HEK293 (cell line): ENCODE measurements around the gene FOXI2.

Experiments
- ATF2 ChIP-seq: fragments of 450-650 bp; formaldehyde crosslinking; IDR thresholded peaks from 2 replicates; pipeline ENCODE4 v1.5.1; 2016; ENCODE audit warnings: missing biosample characterization, missing genetic modification characterization, low read depth
- CTCF ChIP-seq: fragments of 450-650 bp; formaldehyde crosslinking; IDR thresholded peaks from 2 replicates; pipeline ENCODE4 v1.5.1; 2016; ENCODE audit warnings: missing biosample characterization, missing genetic modification characterization
- MEIS1 ChIP-seq: sonication (generic); formaldehyde crosslinking; IDR thresholded peaks from 2 replicates; pipeline ENCODE4 v1.8.1; 2022; ENCODE audit warnings: missing genetic modification reagents, mild to moderate bottlenecking, borderline replicate concordance
- TCF7L2 ChIP-seq: IDR thresholded peaks from 2 replicates; pipeline ENCODE4 v1.6.1; 2011; ENCODE audit warnings: low read depth, mild to moderate bottlenecking, inconsistent platforms, low read length, moderate library complexity, borderline replicate concordance
- ZBTB1 ChIP-seq: fragments of 450-650 bp; formaldehyde crosslinking; IDR thresholded peaks from 2 replicates; pipeline ENCODE4 v1.5.1; 2016; ENCODE audit warnings: missing biosample characterization, missing genetic modification characterization

- TF ChIP-seq CTCF (tag by site-specific recombination) (no peak), ZBTB1 (tag by site-specific recombination) (no peak), MEIS1 (CRISPR knock-in tag) (no peak), ATF2 (tag by site-specific recombination) (no peak), TCF7L2 (no peak)
Observed at GRCh38 chr10:127774766-127775559, 38.0 kb downstream of the FOXI2 start.
